GM19193 (cell line): Measurements from ENCODE around the gene NUP93.

Experiments
- POLR2A ChIP-seq: IDR thresholded peaks from 4 replicates; pipeline ENCODE4 v1.6.1; 2011; ENCODE audit not compliant: insufficient read depth, insufficient read length; ENCODE audit errors: extremely low read depth

Gene NUP93

GRCh38 chr16:56726926-56727325 is 3.0 kb upstream of the NUP93 start:
- no peak for TF ChIP-seq POLR2A

- TF ChIP-seq POLR2A = no peak
Observed at GRCh38 chr16:56728027-56728426, 1.9 kb upstream of the NUP93 start.

GRCh38 chr16:56728980-56729734 is 772 bp upstream of the NUP93 start:
- TF ChIP-seq POLR2A = no peak

GRCh38 chr16:56732366-56732765 is 2.4 kb downstream of the NUP93 start:
- no peak for TF ChIP-seq POLR2A

- TF ChIP-seq POLR2A = no peak
Observed at GRCh38 chr16:56732832-56733231, 2.9 kb downstream of the NUP93 start.

GRCh38 chr16:56734429-56734828 is 4.5 kb downstream of the NUP93 start:
- no peak for TF ChIP-seq POLR2A

- TF ChIP-seq POLR2A = no peak
Observed at GRCh38 chr16:56736476-56736875, 6.5 kb downstream of the NUP93 start.

GRCh38 chr16:56737539-56737938 is 7.6 kb downstream of the NUP93 start:
- no peak for TF ChIP-seq POLR2A

- no peak for TF ChIP-seq POLR2A
Observed at GRCh38 chr16:56738221-56738620, 8.3 kb downstream of the NUP93 start.

GRCh38 chr16:56741399-56741798 is 11.5 kb downstream of the NUP93 start:
- TF ChIP-seq POLR2A = no peak

GRCh38 chr16:56742030-56742984 is 12.4 kb downstream of the NUP93 start:
- TF ChIP-seq POLR2A = no peak

GRCh38 chr16:56743840-56744239 is 13.9 kb downstream of the NUP93 start:
- no peak for TF ChIP-seq POLR2A

- no peak for TF ChIP-seq POLR2A
Observed at GRCh38 chr16:56744996-56745640, 15.2 kb downstream of the NUP93 start.

- TF ChIP-seq POLR2A = no peak
Observed at GRCh38 chr16:56747486-56748045, 17.6 kb downstream of the NUP93 start.

GRCh38 chr16:56748191-56748590 is 18.3 kb downstream of the NUP93 start:
- TF ChIP-seq POLR2A = no peak

GRCh38 chr16:56748826-56749225 is 18.9 kb downstream of the NUP93 start:
- TF ChIP-seq POLR2A = no peak
